Nephron (organoid): Measurements from ENCODE around the gene TKTL1.

Experiments used
- H3K27ac Mint-ChIP-seq, 3 experiments: 2 replicates each; pipeline ENCODE4 v1.8.0; 2020; ENCODE audit warnings: mixed read lengths in 3 of 3, mild to moderate bottlenecking in 2 of 3, moderate library complexity in 1 of 3
- H3K27me3 Mint-ChIP-seq: 2 replicates; pipeline ENCODE4 v1.8.0; 2021; ENCODE audit warnings: low read depth, mild to moderate bottlenecking, moderate library complexity, mixed read lengths
- H3K36me3 Mint-ChIP-seq: 2 replicates; pipeline ENCODE4 v1.8.0; 2020; ENCODE audit warnings: low read depth, mixed read lengths
- H3K4me1 Mint-ChIP-seq: 2 replicates; pipeline ENCODE4 v1.8.0; 2020; ENCODE audit warnings: mixed read lengths
- H3K4me3 Mint-ChIP-seq, 3 experiments: 2 replicates each; pipeline ENCODE4 v1.8.0; 2020; ENCODE audit warnings: mild to moderate bottlenecking in 3 of 3, mixed read lengths in 3 of 3, moderate library complexity in 2 of 3
- H3K9me3 Mint-ChIP-seq: 2 replicates; pipeline ENCODE4 v1.8.0; 2020; ENCODE audit warnings: mixed read lengths
- CTCF ChIP-seq, 3 experiments: fragments of 200-600 bp; sonication (generic); IDR thresholded peaks; one replicate each; pipeline ENCODE4 v1.5.0; 2021; ENCODE audit warnings: antibody characterized with exemption in 3 of 3; ENCODE audit not compliant: unreplicated experiment in 3 of 3

TKTL1 gene

GRCh38 chrX:154310616-154311536 is 15.3 kb downstream of the TKTL1 start:
- peaks cover 4% of the 10 kb centered on the region for H3K4me1 Mint-ChIP-seq
- TF ChIP-seq CTCF (IDR thresholded peaks at IDR 0.05; ENCODE audit: unreplicated experiment in 3 of 3), result no peak
- no peak overlapping the region for H3K4me3 Mint-ChIP-seq
- H3K27ac Mint-ChIP-seq, result peak overlapping the region in 1 of 3 experiments; percentile 61
- no peaks in the 10 kb centered on the region for H3K27me3 Mint-ChIP-seq
- no peaks in the 10 kb centered on the region for H3K36me3 Mint-ChIP-seq
- H3K9me3 Mint-ChIP-seq, result peaks cover 27% of the 10 kb centered on the region

GRCh38 chrX:154312116-154312515 is 16.5 kb downstream of the TKTL1 start:
- no peak overlapping the region for H3K4me3 Mint-ChIP-seq
- H3K27me3 Mint-ChIP-seq, result peaks cover 5% of the 10 kb centered on the region
- H3K9me3 Mint-ChIP-seq, result peaks cover 25% of the 10 kb centered on the region
- H3K27ac Mint-ChIP-seq, result no peak overlapping the region
- H3K4me1 Mint-ChIP-seq, result peaks cover 4% of the 10 kb centered on the region
- no peaks in the 10 kb centered on the region for H3K36me3 Mint-ChIP-seq
- TF ChIP-seq CTCF (IDR thresholded peaks at IDR 0.05; ENCODE audit: unreplicated experiment in 3 of 3), result no peak

GRCh38 chrX:154313147-154313546 is 17.6 kb downstream of the TKTL1 start:
- peaks cover 21% of the 10 kb centered on the region for H3K9me3 Mint-ChIP-seq
- TF ChIP-seq CTCF (IDR thresholded peaks at IDR 0.05; ENCODE audit: unreplicated experiment in 3 of 3), result no peak
- no peaks in the 10 kb centered on the region for H3K36me3 Mint-ChIP-seq
- H3K4me1 Mint-ChIP-seq, result peaks cover 9% of the 10 kb centered on the region
- no peak overlapping the region for H3K27ac Mint-ChIP-seq
- peaks cover 10% of the 10 kb centered on the region for H3K27me3 Mint-ChIP-seq
- no peak overlapping the region for H3K4me3 Mint-ChIP-seq

GRCh38 chrX:154315416-154315815 is 19.8 kb downstream of the TKTL1 start:
- no peak for TF ChIP-seq CTCF (IDR thresholded peaks at IDR 0.05; ENCODE audit: unreplicated experiment in 3 of 3)
- Mint-ChIP-seq H3K4me1 (peaks cover 9% of the 10 kb centered on the region), H3K36me3 (no peaks in the 10 kb centered on the region), H3K9me3 (peaks cover 24% of the 10 kb centered on the region), H3K4me3 (no peak overlapping the region), H3K27me3 (peaks cover 10% of the 10 kb centered on the region), H3K27ac (no peak overlapping the region)

- Mint-ChIP-seq H3K9me3 (peaks cover 22% of the 10 kb centered on the region), H3K36me3 (no peaks in the 10 kb centered on the region), H3K4me3 (no peak overlapping the region), H3K27me3 (peaks cover 14% of the 10 kb centered on the region), H3K4me1 (peaks cover 9% of the 10 kb centered on the region), H3K27ac (peak overlapping the region in 2 of 3 experiments; percentile 45 to 68)
- TF ChIP-seq CTCF (IDR thresholded peaks at IDR 0.05; ENCODE audit: unreplicated experiment in 3 of 3), result peak; percentile 41 to 46 (median 41)
Measured at GRCh38 chrX:154317391-154317995, 21.9 kb downstream of the TKTL1 start.
